NCI-H2081 treated with DMSO at 0.1 percent for 48 hours (cell line): ENCODE results near the gene PIMREG.

Experiments used
- DNase-seq: peaks from one replicate; lab custom pipeline; 2025; lab: John Stamatoyannopoulos, UW

The PIMREG gene

GRCh38 chr17:6437956-6438355 is 6.3 kb upstream of the PIMREG start:
- DNase-seq = no peak

GRCh38 chr17:6439951-6440350 is 4.3 kb upstream of the PIMREG start:
- no peak for DNase-seq

- no peak for DNase-seq
Observed at GRCh38 chr17:6442775-6443174, 1.5 kb upstream of the PIMREG start.

GRCh38 chr17:6444571-6445335 is 498 bp downstream of the PIMREG start:
- no peak for DNase-seq

GRCh38 chr17:6446516-6447100 is 2.4 kb downstream of the PIMREG start:
- no peak for DNase-seq

GRCh38 chr17:6448473-6448872 is 4.2 kb downstream of the PIMREG start:
- no peak for DNase-seq

GRCh38 chr17:6449307-6449706 is 5.1 kb downstream of the PIMREG start:
- no peak for DNase-seq

GRCh38 chr17:6450926-6451832 is 6.9 kb downstream of the PIMREG start:
- DNase-seq = no peak

- DNase-seq = no peak
Observed at GRCh38 chr17:6452471-6453266, 8.4 kb downstream of the PIMREG start.

GRCh38 chr17:6453279-6454024 is 9.2 kb downstream of the PIMREG start:
- DNase-seq = no peak

- DNase-seq = no peak
Observed at GRCh38 chr17:6454495-6455320, 10.5 kb downstream of the PIMREG start.

GRCh38 chr17:6455321-6455705 is 11.1 kb downstream of the PIMREG start:
- DNase-seq = no peak

- DNase-seq = no peak
Observed at GRCh38 chr17:6456321-6456720, 12.1 kb downstream of the PIMREG start.

GRCh38 chr17:6456914-6457687 is 12.8 kb downstream of the PIMREG start:
- DNase-seq = no peak

- no peak for DNase-seq
Observed at GRCh38 chr17:6457688-6458459, 13.6 kb downstream of the PIMREG start.

GRCh38 chr17:6458460-6458950 is 14.2 kb downstream of the PIMREG start:
- no peak for DNase-seq

- DNase-seq = no peak
Observed at GRCh38 chr17:6460531-6461161, 16.4 kb downstream of the PIMREG start.

GRCh38 chr17:6461246-6461645 is 17.0 kb downstream of the PIMREG start:
- DNase-seq = no peak
